ENCODE data around the gene SNAPC2. TPM values are rescaled to one million over a fixed set of nuclear protein-coding genes. Genes with fewer than 3 reads are reported as not detected.
A peak's percentile ranks its signal among the peaks of the same experiment; 100 is the strongest.

The SNAPC2 gene
- total RNA-seq, 2 donors from 2014 or later, result 14.1 to 16.5 TPM

- Histone ChIP-seq H3K27me3 (no peaks in the 10 kb centered on the region), H3K4me3 (no peak overlapping the region), H3K27ac (no peak overlapping the region), H3K4me1 (no peaks in the 10 kb centered on the region), H3K9me3 (no peaks in the 10 kb centered on the region), H3K36me3 (peaks cover 44% of the 10 kb centered on the region)
- no peak for DNase-seq (ENCODE audit: low spot score)
- TF ChIP-seq, protein P1, sequence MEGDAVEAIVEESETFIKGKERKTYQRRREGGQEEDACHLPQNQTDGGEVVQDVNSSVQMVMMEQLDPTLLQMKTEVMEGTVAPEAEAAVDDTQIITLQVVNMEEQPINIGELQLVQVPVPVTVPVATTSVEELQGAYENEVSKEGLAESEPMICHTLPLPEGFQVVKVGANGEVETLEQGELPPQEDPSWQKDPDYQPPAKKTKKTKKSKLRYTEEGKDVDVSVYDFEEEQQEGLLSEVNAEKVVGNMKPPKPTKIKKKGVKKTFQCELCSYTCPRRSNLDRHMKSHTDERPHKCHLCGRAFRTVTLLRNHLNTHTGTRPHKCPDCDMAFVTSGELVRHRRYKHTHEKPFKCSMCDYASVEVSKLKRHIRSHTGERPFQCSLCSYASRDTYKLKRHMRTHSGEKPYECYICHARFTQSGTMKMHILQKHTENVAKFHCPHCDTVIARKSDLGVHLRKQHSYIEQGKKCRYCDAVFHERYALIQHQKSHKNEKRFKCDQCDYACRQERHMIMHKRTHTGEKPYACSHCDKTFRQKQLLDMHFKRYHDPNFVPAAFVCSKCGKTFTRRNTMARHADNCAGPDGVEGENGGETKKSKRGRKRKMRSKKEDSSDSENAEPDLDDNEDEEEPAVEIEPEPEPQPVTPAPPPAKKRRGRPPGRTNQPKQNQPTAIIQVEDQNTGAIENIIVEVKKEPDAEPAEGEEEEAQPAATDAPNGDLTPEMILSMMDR (IDR thresholded peaks at IDR 0.05), result no peak
Observed at GRCh38 chr19:7961920-7962626, 41.9 kb downstream of the SNAPC2 start.

DNA sequence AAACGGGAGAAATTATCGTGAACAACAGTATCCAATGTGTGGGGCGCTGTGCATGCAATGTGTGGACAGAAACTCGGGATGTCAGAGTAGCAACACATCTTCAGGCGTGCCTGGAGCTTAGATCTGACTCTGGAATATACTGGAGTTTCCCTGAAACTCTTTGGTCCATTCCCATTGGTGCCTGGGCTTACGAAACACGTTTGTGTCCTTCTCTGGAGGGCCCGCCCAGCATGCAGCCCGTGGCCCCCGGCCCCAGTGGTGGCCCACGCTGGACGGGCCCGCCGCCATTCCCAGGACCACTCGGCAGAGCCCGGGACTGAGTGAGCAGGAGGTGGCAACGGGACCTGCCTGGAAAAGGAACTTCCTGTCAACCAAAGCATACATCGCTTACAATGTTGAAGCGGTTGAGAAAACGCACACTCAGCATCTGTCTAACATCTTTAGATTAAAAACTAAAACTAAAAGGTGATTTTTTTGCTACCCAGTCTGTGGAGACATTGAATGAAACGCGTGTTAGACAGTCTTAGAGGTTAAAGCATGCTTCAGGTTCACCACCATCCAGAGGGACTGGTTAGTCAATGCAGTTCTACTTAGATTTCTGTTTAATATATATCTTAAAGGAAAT lies 42.6 kb downstream of the SNAPC2 start:
- Histone ChIP-seq H3K9me3 (no peaks in the 10 kb centered on the region), H3K36me3 (peaks cover 50% of the 10 kb centered on the region), H3K27ac (no peak overlapping the region), H3K4me3 (no peak overlapping the region), H3K4me1 (no peaks in the 10 kb centered on the region), H3K27me3 (no peaks in the 10 kb centered on the region)
- TF ChIP-seq, protein P1 (IDR thresholded peaks at IDR 0.05), result no peak
- no peak for DNase-seq (ENCODE audit: low spot score)

DNA sequence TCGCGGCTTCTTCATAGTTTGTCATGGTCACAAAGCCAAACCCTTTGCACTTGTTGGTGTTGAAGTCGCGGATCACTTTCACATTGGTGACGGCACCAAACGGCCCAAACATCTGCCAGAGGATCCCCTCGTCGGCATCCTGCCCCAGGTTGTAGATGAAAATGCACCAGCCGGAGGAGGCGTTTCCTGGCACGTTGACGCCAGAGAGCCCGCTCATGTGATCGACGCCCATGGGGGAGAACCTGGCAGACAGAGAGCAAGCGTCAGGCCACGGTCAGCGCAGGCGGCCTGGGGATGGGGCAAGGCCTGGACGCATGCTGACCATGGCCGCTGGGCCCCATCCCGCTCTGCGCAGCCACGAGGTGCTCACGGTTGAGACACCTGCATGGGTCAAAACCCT lies 43.4 kb downstream of the SNAPC2 start:
- peak overlapping the region in 1 of 2 donors; percentile 1 for H3K27ac ChIP-seq
- TF ChIP-seq, protein P1 (IDR thresholded peaks at IDR 0.05), result no peak
- no peaks in the 10 kb centered on the region for H3K9me3 ChIP-seq
- H3K36me3 ChIP-seq, result peaks cover 50% of the 10 kb centered on the region
- DNase-seq (ENCODE audit: low spot score), result no peak
- H3K4me1 ChIP-seq, result no peaks in the 10 kb centered on the region
- no peaks in the 10 kb centered on the region for H3K27me3 ChIP-seq
- H3K4me3 ChIP-seq, result no peak overlapping the region

DNA sequence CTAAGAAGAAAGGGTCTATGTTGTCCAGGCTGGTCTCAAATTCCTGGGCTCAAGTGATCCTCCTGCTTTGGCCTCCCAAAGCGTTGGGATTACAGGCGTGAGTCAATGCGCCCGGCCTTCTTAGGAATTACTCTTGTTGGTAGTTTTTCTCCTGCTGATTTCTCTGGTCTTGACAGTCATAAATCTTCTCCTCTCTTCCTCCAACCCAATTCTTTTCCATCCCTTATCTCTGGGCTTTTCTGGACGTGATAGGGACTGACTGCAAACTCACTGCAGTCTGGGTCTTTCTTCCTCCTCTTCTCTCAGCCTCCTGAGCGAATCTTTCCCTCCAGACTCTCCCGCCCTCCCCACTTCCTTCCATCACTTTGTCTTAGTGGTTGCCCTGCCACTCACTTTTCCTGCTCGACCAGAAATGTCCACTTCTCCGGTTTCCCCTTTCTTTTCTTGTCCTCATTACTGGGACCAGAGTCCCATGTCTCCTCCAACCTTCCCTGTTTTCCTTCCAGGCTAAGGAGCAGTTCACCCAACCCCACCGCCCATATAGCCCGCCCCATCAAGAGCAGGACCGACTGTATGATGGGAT lies 45.2 kb downstream of the SNAPC2 start:
- H3K27ac ChIP-seq, result no peak overlapping the region
- DNase-seq (ENCODE audit: low spot score), result no peak
- peaks cover 50% of the 10 kb centered on the region for H3K36me3 ChIP-seq

GRCh38 chr19:7965921-7966665 lies 46.0 kb downstream of the SNAPC2 start:
- Histone ChIP-seq H3K9me3 (no peaks in the 10 kb centered on the region), H3K4me3 (no peak overlapping the region), H3K27me3 (no peaks in the 10 kb centered on the region), H3K4me1 (no peaks in the 10 kb centered on the region), H3K27ac (no peak overlapping the region), H3K36me3 (peaks cover 46% of the 10 kb centered on the region)
- DNase-seq (ENCODE audit: low spot score), result no peak
- TF ChIP-seq, protein P1 (IDR thresholded peaks at IDR 0.05), result no peak

More for the DNA sequence above, 45.2 kb downstream of the SNAPC2 start:
- Histone ChIP-seq H3K4me3 (no peak overlapping the region), H3K9me3 (no peaks in the 10 kb centered on the region), H3K27me3 (no peaks in the 10 kb centered on the region), H3K4me1 (no peaks in the 10 kb centered on the region)
- TF ChIP-seq, protein P1 (IDR thresholded peaks at IDR 0.05), result no peak
